ENCODE measurements around the gene SLC5A9.

DNA sequence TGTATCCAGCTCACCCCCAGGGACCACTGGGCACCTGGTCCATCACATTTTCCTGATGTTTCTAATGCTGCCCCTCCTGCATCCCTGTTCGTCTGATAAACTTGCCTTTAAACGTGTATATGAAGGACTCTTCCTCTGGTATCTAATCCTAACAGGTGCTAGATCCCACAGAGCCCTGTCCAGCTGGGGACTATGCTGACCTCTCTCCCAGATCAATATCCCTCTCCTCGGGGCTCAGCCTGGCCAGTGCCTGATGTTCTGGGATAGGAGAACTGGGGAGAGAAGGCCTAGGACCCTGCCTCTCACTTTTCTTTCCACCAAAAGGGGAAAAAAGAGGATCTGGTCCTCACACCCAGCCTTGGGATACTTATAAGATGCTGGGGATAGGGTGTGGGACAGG lies 1.4 kb upstream of the SLC5A9 start:
- TF ChIP-seq, protein P1, sequence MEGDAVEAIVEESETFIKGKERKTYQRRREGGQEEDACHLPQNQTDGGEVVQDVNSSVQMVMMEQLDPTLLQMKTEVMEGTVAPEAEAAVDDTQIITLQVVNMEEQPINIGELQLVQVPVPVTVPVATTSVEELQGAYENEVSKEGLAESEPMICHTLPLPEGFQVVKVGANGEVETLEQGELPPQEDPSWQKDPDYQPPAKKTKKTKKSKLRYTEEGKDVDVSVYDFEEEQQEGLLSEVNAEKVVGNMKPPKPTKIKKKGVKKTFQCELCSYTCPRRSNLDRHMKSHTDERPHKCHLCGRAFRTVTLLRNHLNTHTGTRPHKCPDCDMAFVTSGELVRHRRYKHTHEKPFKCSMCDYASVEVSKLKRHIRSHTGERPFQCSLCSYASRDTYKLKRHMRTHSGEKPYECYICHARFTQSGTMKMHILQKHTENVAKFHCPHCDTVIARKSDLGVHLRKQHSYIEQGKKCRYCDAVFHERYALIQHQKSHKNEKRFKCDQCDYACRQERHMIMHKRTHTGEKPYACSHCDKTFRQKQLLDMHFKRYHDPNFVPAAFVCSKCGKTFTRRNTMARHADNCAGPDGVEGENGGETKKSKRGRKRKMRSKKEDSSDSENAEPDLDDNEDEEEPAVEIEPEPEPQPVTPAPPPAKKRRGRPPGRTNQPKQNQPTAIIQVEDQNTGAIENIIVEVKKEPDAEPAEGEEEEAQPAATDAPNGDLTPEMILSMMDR (IDR thresholded peaks at IDR 0.05) = no peak
- TF ChIP-seq POLR2A (IDR thresholded peaks at IDR 0.05; ENCODE audit: low read depth) = no peak

All from esophagus muscularis mucosa (tissue), 3 donors.